ENCODE data around the gene MBD6.

The MBD6 gene, protein sequence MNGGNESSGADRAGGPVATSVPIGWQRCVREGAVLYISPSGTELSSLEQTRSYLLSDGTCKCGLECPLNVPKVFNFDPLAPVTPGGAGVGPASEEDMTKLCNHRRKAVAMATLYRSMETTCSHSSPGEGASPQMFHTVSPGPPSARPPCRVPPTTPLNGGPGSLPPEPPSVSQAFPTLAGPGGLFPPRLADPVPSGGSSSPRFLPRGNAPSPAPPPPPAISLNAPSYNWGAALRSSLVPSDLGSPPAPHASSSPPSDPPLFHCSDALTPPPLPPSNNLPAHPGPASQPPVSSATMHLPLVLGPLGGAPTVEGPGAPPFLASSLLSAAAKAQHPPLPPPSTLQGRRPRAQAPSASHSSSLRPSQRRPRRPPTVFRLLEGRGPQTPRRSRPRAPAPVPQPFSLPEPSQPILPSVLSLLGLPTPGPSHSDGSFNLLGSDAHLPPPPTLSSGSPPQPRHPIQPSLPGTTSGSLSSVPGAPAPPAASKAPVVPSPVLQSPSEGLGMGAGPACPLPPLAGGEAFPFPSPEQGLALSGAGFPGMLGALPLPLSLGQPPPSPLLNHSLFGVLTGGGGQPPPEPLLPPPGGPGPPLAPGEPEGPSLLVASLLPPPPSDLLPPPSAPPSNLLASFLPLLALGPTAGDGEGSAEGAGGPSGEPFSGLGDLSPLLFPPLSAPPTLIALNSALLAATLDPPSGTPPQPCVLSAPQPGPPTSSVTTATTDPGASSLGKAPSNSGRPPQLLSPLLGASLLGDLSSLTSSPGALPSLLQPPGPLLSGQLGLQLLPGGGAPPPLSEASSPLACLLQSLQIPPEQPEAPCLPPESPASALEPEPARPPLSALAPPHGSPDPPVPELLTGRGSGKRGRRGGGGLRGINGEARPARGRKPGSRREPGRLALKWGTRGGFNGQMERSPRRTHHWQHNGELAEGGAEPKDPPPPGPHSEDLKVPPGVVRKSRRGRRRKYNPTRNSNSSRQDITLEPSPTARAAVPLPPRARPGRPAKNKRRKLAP

DNA sequence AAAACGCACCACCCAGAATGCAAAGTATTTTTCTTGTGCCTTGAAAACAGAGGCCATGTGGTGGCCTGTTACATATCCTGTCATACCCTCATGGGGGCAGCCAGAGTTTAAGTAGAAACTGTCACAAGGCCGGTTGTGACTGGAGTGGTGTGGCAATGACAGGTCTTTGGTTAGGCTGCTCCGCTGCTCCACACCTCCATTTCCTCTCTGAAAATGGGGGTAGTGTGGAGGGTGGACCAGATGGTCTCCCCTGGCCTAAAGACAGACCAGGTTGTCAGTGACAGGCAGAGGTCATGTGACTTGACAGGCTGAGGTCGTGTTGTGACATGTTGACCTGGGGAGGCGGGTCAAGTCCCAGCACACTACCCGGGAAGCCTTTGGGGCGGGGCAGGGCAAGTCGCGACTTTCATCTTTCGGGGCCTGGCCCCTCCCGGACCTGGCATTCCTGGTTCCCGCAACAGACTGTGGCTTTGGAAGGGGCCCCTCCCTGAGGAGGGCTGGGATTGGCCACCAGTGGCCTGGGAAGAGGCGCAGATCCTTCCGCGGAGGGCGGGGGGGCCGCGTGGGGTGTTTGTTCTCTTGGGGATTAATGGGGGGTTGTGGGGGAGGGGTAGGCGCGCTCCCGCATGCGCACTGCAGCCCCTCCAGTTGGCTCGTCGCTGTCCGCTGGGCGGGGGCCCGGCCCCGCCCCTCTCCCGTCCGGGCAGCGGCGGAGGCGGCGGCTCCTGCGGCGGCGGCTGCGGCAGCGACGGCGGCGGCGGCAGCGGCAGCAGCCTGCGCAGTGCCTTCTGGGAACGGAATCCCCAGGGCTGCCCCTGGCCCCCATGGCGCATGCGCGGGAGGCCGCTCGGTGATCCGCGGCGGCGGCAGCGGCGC lies at the start of gene MBD6:
TSS of gene MBD6 (plus strand) at position 814 of the 876 bp plus-strand sequence. CDS start 1,480 bp downstream, outside the sequence.
- peak; percentile 85 for DNase-seq (ENCODE audit: low read depth)

DNA sequence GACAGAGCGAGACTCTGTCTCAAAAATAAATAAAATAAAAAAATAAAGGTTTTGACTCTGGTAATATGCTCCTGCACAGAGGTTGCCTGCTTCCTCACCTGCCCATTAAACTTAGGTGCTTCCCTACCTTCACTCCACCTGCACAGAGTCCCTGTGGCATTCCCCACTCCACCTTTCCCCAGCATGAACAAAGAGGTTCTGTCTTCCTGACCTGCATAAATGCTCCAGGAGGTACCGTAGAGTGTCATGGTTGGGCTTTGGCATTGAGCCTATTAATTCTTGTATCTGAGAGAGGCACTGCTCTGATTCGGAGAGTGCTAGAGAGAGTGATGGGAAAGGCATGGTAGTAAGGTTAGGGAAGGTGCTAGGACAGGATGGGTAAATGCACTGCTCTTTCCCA lies 49.2 kb upstream of the MBD6 start:
- DNase-seq (ENCODE audit: low read depth) = no peak

DNA sequence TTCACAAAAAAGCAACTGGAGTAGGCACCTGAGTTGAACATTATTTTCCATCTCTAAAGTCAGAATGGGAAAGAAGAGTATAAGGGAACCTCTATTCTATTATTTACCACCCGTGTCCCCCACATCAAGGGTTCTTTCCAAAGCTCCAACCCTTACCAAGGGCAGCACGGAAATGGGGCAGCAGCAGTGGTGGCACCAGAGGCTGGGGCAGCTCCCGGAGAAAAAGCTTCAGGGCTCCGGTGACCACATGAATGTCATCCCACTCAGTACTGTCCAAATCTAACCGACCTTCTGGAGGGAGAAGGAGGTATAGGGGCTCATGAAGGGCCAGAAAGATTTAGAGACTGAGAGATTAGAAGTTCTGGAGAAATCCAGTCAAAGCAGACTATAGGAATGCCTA lies 48.7 kb upstream of the MBD6 start:
- no peak for DNase-seq (ENCODE audit: low read depth)

DNA sequence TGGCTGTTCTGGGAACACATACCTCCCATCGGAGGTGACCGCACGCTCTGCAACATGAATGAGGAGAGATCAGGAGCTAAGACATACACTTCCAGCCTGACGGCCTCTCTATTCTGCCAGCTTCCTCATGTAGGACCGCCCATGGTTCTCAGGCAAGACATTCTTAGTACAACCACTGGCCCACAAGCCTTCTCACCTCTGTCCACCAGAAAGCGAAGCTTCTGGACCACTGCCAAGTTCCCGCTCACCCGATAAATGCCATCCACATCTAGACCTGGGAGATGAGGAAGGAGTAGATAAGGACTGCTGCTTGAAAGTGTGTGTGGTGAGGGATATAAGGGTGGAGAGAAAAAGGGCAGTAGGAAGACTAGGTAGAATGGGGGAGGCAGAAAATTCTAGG lies 48.2 kb upstream of the MBD6 start:
- DNase-seq (ENCODE audit: low read depth) = no peak

DNA sequence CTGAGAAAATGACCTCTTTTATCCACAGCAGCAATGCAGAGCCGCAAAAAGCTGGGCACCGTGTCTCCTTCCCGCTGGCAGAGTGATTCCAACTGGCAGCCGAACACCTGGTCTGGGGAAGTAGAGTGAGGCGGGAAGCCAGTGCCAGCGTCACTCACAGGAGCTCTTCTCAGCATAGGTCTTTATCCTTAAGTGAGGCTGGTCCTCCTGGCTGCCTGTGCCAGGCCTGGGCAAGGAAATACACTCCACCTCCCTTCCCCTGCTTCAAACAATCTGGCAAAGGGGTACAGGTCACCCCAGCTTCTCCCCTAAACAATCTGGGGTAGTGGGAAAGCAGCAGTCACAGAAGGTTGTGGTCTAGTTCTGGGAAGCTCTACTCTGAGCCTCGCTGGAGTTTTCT lies 47.8 kb upstream of the MBD6 start:
- no peak for DNase-seq (ENCODE audit: low read depth)

DNA sequence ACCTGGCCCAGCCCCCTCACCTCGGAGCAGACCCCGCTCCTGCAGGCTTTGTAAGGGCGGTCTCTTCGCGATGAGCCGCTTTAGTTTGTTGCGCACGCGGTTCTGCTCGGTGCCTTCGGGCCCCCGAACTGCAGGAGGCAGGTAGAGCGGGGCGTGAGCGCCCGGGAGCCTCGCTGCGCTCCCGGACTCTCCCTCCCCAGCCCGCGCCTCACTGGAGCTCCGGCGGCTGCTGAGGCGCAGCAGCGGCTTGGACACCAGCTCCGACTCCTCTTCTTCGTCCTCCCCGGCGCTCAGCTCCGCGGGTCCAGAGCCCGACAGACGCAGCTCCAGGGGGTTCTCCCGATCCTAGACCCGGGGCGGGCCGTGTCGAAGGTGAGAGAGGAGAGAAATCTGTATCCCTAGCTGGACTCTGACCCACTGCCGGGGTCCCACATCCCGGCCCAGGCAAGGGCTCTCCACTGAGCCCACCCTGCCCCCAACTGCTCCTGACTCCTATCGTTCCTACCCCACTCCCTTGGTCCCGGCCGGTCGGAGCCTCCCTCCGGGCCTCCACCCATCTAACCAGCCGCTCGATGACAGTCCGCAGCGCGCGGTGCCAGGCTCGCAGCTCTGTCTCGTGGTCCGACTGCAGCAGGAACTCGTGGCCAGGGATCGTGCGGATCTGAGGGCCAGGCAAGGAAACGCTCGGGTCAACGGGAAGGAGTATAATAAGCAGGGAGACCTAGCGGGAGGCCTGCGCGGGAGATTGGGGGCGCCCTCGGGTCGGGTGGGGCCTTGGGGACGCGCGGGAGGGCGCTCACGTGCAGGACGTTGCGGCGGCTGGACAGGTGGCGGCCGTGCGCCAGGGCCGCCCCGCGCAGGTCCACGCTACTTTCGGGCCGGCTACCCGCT lies 47.1 kb upstream of the MBD6 start:
- no peak for DNase-seq (ENCODE audit: low read depth)

DNA sequence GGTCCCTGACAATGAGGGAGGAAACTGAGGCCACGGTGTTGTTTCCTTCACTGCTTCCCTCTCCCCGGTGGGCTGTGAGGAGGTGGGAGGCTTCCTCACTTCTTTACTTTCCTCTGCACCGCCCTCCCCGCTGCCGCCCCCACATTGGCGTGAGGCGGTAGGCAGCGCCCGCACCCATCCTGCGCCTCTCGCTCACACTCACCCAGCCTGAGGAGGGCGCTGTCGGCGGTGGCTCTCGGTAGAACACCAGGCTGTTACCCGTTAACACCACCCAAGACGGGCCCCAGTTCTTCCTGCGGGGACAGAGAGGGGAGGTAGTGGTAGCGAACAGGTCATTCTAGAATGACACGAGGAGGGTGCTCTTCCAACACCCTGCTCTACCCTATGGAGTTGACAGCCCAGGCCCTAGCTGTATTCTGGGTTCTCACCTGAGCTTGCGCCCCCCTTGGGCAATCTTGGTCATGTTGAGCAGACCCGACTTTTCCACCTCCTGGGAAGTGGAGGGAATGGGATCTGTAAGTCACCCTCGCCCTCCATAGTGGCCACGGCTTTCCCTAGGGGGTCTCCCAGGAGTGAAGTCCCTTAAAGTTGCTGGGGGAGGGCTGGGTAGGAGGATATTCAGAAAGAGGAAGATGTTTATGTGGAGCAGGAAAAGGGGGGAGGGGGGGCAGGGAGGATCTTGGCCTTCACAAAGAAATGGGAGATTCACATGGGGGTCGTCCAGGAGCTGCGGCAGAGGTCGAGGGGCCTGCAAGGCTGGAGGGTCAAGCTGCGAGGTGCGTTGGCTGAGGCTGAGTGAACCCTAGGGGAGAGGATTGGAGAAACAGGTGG lies 46.2 kb upstream of the MBD6 start:
- DNase-seq (ENCODE audit: low read depth) = no peak

DNA sequence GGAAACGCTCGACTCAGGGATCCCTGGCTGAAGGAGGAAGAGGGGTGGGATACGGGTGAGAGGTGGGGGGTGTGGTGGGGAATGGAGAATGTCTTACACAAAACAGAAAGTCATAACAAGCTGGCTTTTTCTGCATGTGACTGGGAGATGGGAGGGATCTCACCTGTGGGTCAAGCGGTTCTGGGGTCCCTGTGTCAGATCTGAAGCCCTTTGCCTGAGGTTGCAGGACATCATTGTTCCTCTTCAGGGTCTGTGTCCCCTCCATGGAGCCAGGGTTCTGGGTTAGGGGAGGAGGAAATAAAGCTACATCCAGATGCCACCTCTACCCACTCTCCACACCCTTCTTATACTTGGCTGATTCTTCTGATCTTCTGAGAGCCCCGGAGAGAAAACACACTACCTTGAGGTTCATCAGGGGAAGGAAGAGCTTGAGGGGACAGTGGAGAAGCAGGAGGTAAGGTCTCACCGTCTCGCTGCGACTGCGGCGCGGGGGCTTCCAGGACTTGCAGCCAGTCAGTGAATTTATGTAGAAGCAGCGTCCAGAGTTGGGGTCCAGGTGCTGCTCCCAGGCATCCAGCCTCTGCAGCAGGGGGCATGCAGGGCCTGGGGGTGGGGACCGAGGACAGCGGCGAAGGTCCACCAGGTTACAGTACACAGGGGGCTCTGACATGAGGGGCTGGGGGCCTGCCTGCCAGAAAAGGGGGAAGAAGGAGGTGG lies 45.5 kb upstream of the MBD6 start:
- DNase-seq (ENCODE audit: low read depth) = no peak

DNA sequence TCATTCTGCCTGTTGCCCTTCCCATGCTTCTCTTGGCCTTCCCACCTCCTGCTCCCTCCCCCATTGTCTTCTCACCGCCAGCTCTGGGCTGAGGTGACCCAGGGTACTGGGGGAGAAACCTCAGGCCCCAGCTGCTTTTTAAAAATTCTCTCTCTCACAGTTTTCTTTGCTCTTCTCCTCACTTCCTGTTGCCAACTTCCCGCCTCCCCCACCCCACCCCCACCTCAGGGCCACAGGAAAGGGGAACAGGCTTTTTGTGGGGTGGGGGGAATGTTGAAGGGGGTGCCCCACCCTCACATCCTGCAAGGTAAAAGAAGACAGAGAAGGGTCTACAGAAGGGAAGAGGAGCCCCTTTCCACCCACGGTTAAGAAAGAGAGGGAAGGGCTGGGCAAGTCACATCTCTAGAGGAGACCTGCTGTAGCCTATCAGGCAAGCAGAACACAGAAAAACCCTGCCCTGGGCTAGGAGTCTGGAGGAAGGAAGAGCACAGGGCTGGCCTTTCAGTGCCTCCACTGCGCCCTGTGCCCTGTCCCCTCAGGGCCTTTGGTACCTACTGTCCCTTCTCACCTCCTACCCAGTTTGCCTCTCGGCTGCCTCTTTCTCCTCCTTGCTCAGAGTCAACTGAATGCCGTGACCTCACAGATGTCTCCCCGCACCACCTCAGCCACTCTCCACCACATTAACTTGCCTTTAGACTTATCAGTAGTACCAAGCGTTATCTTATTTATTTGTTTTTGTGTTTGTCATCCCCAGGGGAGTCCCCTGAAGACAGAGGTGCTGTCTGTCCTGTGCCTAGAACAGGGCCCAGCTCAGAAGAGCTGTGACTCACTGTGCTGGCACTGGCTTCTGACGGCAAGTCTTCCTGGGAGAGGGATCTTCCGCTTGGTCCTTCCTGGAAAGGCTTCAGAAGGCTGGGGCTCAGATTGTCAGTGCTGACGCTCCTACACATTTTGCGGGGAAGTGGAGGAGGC lies 44.6 kb upstream of the MBD6 start:
- DNase-seq (ENCODE audit: low read depth) = peak; percentile 72

DNA sequence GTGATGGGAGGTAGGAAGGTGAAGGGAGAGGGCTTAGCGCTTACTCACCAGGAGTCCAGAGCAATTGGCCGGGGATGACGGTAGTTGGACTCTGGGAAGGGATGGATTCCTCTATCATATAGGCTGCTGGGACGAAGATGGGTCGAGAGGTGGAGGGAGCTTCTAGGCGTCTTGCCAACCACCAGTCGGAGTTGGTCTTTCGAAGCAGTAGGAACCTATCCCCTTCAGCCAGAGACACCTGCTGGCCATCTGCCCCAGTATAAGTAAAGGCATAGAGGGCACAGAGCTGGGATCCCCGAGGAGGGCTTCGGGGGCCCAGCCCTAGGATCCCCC lies 43.6 kb upstream of the MBD6 start:
- no peak for DNase-seq (ENCODE audit: low read depth)

DNA sequence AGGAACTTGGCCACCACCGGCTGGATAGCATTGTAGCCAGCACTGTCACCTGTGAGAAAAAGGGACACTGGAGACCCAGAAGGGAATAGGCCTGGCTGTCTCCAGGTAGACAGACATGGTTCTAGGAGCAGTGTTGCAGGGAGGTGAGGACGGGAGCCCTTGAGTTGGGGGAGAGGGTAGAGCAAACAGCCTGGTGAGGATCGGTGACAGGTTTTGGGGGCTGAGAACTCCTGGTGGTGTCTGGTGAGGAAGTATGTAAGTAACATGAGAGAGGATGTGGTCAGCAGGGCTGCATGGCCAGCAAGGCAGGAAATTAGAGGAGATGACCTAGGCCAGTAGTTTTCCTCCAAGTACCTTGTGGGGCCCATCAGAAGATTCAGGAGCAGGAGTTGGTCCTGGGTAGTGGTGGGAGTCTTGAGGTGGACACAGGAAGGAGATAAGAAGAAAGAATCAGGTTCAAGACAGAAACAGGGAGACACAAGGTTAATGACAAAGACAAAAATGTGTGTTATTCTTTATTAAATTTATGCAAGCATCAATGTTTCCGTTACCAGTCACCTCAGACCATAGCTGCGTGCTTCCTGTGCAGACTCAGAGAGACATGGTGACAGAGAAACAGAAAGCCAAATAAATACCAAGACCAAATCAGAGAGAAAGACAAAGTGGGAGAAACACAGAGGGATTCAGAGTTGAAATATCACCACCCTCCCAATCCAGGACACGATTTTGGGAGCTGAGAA lies 43.1 kb upstream of the MBD6 start, which contains the start of gene ARHGAP9:
TSS of gene ARHGAP9 (minus strand) at position 491 of the 740 bp plus-strand sequence. CDS start at position 31, 460 bp downstream.
- DNase-seq (ENCODE audit: low read depth) = peak; percentile 64

DNA sequence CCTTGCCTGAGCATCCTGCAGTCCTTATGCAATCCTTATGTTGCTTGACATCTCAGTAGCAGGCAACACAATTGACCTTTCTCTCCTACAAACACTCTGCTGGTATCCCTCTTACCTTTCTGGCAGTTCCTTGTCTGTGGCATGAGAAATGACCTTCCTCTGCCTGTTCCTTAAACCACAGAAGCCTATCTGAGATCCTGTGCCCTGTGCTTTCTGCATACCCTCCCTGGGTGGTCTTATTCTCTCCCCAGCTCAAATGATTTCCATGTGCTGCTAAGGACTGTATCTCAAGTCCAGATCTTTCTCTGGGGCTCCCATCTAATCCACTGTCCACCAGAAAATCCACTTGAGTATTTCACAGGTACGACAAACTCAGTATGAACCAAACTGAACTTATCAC lies 41.0 kb upstream of the MBD6 start:
- DNase-seq (ENCODE audit: low read depth) = no peak

DNA sequence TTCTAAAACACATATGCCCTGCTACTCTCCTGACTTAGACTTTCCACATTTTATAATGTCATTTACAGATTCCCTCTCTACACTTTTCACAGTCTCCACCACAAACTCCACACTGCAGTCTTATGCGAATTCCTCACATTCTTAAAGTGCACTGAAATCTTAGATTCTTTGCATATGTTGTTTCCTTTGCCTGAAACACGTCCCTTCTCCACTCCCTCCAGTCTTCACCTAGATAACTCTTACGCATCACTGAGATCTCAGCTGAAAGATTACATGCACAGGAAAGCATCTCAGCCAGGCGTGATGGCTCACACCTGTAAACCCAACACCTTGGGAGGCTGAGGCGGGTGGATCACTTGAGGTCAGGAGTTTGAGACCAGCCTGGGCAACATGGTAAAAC lies 39.2 kb upstream of the MBD6 start:
- DNase-seq (ENCODE audit: low read depth) = no peak

DNA sequence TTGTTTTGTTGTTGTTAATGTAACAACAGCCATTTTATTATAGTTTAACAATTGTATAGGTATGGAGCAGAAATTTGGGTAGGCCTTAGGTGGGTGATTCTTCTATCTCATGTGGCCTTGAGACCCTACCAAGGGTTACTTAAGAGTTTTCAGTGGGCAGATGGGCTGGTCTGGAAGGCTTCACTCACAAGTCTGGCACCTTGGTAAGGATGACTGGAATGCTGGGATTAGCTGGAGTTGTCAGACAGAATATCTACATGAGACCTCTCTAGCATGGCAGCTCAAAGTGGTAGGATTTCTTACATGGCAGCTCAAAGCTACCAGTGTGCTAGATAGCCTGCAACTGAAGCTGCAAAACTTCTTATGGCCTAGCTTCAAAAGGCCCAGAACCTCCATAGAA lies 36.9 kb upstream of the MBD6 start:
- DNase-seq (ENCODE audit: low read depth) = no peak

DNA sequence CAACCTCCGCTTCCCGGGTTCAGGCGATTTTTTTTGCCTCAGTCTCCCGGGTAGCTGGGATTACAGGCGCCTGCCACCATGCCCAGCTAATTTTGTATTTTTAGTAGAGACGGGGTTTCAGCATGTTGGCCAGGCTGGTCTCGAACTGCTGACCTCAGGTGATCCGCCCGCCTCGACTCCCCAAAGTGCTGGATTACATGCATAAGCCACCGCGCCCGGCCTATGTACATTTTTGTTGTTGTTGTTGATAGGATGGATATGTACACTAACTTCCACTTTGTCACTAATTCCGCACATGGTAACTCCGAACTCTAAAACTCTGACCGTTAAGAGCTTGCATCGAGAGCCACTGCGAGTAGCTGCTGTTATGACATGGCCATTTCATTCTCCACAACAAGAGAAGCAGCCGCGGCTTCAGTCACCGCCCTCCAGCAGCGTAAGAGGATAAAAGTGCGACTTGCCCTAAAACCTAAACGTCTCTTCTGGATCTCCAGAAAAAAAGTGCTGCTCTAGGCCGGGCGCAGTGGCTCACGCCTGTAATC lies 35.5 kb upstream of the MBD6 start:
- DNase-seq (ENCODE audit: low read depth) = no peak

DNA sequence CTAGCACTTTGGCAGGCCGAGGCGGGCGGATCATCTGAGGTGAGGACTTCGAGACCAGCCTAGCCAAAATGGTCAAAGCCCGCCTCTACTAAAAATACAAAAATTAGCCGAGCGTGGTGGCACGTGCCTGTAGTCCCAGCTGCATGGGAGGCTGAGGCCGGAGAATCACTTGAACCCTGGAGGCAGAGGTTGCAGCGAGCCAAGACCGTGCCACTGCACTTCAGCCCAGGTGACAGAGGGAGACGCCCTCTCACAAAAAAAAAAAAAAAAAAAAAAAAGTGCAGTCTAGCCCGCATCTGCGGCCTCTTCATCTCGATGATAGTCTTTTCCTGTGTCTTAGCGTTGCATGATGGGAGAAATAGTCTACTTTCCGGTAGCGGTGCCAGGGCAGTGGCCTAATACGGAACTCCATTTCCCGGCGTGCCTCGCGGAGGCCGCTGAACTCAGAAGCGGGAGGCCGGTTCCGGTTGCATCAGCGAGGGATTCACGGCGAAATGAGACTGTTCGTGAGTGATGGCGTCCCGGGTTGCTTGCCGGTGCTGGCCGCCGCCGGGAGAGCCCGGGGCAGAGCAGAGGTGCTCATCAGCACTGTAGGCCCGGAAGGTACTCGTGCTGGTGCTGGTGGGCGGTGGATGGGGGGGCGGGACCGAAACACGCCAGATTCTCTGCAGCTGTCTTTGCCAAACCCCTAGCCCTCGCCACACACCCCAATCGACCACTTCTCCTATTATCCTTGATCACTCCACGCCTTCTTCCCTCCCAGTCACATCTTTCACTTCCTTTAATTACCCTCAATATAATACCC lies 34.8 kb upstream of the MBD6 start, which contains the start of gene MARS1:
TSS of gene MARS1 (plus strand) at position 472 of the 805 bp plus-strand sequence. CDS start at position 495, 23 bp downstream.
- DNase-seq (ENCODE audit: low read depth) = peak; percentile 90
